ENCODE results near the gene PCK2.
A peak's percentile ranks its signal among the peaks of the same experiment; 100 is the strongest.

PCK2 gene

GRCh38 chr14:24077086-24077485 is 17.0 kb upstream of the PCK2 start:
- no peak for DNase-seq

GRCh38 chr14:24078146-24078545 is 16.0 kb upstream of the PCK2 start:
- no peak for DNase-seq

GRCh38 chr14:24079491-24080141 is 14.5 kb upstream of the PCK2 start:
- DNase-seq: peak; percentile 16

GRCh38 chr14:24080142-24080530 is 14.0 kb upstream of the PCK2 start:
- DNase-seq: no peak

GRCh38 chr14:24080888-24081738 is 13.0 kb upstream of the PCK2 start:
- peak; percentile 86 for DNase-seq

- DNase-seq: peak; percentile 39
Measured at GRCh38 chr14:24081739-24082211, 12.3 kb upstream of the PCK2 start.

- DNase-seq: no peak
Measured at GRCh38 chr14:24082411-24083080, 11.6 kb upstream of the PCK2 start.

GRCh38 chr14:24083462-24083861 is 10.6 kb upstream of the PCK2 start:
- DNase-seq: no peak

- DNase-seq: no peak
Measured at GRCh38 chr14:24084440-24084839, 9.7 kb upstream of the PCK2 start.

- DNase-seq: no peak
Measured at GRCh38 chr14:24085215-24085614, 8.9 kb upstream of the PCK2 start.

GRCh38 chr14:24086193-24086955 is 7.7 kb upstream of the PCK2 start:
- no peak for DNase-seq

GRCh38 chr14:24087004-24087403 is 7.1 kb upstream of the PCK2 start:
- no peak for DNase-seq

GRCh38 chr14:24088095-24088494 is 6.0 kb upstream of the PCK2 start:
- DNase-seq: no peak

GRCh38 chr14:24089890-24090289 is 4.2 kb upstream of the PCK2 start:
- DNase-seq: no peak

- DNase-seq: no peak
Measured at GRCh38 chr14:24092110-24092504, 2.0 kb upstream of the PCK2 start.

- DNase-seq: no peak
Measured at GRCh38 chr14:24092505-24093206, 1.5 kb upstream of the PCK2 start.

GRCh38 chr14:24093207-24093900 is 757 bp upstream of the PCK2 start:
- DNase-seq: no peak

GRCh38 chr14:24094841-24095270 is 745 bp downstream of the PCK2 start:
- no peak for DNase-seq

- peak; percentile 42 for DNase-seq
Measured at GRCh38 chr14:24095271-24096068, 1.4 kb downstream of the PCK2 start.

- DNase-seq: no peak
Measured at GRCh38 chr14:24096545-24097181, 2.6 kb downstream of the PCK2 start.

All from DMS79 treated with DMSO at 0.1 percent for 48 hours (cell line).